ENCODE data around the gene ADCY4.
A peak's percentile ranks its signal among the peaks of the same experiment; 100 is the strongest.

The ADCY4 gene

DNA sequence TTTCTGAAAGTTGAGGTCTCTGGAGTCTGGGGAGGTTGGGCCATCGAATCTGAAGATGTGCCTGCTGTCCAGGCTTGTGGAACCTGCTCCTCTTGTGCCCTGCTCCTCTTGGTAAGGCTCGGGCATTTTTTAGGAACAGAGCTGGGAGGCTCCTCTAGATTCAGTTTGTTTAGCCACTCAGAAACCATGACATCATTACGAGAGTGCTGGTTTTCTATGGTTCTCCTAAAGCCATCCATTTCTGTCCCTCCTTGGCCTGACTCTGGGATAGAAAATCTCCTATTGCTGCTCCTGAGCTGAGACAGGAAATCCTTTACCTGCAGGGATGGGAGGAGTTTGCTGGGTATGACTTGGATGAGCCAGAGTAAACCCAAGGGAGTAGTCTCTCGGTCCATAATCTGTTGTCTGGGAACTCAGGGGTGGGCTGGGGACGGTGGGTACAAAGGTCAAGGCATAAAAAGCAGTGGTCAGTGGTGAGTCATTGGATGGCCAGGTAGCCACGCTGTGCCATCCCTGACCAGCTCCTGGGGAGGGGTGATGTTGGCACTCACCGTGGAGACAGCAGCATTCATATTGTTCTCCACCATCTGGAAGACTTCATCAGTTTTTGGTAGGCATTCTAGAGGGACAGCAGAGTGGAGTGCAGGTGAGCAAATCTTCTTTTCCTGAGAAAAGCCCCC, 2.4 kb upstream of the ADCY4 start:
- Histone ChIP-seq H3K27ac (replicated peaks) (no peak overlapping the region), H3K4me3 (replicated peaks; ENCODE audit: insufficient read depth, low read length) (no peak overlapping the region), H3K27me3 (ENCODE audit: insufficient read depth, poor library complexity, severe bottlenecking) (peaks cover 10% of the 10 kb centered on the region)
- TF ChIP-seq SPI1 (IDR thresholded peaks at IDR 0.05; ENCODE audit: borderline replicate concordance, low read depth): no peak
- TF ChIP-seq, protein P1, sequence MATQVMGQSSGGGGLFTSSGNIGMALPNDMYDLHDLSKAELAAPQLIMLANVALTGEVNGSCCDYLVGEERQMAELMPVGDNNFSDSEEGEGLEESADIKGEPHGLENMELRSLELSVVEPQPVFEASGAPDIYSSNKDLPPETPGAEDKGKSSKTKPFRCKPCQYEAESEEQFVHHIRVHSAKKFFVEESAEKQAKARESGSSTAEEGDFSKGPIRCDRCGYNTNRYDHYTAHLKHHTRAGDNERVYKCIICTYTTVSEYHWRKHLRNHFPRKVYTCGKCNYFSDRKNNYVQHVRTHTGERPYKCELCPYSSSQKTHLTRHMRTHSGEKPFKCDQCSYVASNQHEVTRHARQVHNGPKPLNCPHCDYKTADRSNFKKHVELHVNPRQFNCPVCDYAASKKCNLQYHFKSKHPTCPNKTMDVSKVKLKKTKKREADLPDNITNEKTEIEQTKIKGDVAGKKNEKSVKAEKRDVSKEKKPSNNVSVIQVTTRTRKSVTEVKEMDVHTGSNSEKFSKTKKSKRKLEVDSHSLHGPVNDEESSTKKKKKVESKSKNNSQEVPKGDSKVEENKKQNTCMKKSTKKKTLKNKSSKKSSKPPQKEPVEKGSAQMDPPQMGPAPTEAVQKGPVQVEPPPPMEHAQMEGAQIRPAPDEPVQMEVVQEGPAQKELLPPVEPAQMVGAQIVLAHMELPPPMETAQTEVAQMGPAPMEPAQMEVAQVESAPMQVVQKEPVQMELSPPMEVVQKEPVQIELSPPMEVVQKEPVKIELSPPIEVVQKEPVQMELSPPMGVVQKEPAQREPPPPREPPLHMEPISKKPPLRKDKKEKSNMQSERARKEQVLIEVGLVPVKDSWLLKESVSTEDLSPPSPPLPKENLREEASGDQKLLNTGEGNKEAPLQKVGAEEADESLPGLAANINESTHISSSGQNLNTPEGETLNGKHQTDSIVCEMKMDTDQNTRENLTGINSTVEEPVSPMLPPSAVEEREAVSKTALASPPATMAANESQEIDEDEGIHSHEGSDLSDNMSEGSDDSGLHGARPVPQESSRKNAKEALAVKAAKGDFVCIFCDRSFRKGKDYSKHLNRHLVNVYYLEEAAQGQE (IDR thresholded peaks at IDR 0.05; ENCODE audit: insufficient replicate concordance, low read depth): no peak
- TF ChIP-seq, protein P2, sequence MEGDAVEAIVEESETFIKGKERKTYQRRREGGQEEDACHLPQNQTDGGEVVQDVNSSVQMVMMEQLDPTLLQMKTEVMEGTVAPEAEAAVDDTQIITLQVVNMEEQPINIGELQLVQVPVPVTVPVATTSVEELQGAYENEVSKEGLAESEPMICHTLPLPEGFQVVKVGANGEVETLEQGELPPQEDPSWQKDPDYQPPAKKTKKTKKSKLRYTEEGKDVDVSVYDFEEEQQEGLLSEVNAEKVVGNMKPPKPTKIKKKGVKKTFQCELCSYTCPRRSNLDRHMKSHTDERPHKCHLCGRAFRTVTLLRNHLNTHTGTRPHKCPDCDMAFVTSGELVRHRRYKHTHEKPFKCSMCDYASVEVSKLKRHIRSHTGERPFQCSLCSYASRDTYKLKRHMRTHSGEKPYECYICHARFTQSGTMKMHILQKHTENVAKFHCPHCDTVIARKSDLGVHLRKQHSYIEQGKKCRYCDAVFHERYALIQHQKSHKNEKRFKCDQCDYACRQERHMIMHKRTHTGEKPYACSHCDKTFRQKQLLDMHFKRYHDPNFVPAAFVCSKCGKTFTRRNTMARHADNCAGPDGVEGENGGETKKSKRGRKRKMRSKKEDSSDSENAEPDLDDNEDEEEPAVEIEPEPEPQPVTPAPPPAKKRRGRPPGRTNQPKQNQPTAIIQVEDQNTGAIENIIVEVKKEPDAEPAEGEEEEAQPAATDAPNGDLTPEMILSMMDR (IDR thresholded peaks at IDR 0.05; ENCODE audit: insufficient read depth, low read length): no peak
- TF ChIP-seq POLR2AphosphoS5 (IDR thresholded peaks at IDR 0.05; ENCODE audit: low read depth): no peak
- no peak for TF ChIP-seq GABPA (IDR thresholded peaks at IDR 0.05; ENCODE audit: low read depth)
- DNase-seq (ENCODE audit: low read depth in 1 of 2, low spot score in 1 of 2): no peak

DNA sequence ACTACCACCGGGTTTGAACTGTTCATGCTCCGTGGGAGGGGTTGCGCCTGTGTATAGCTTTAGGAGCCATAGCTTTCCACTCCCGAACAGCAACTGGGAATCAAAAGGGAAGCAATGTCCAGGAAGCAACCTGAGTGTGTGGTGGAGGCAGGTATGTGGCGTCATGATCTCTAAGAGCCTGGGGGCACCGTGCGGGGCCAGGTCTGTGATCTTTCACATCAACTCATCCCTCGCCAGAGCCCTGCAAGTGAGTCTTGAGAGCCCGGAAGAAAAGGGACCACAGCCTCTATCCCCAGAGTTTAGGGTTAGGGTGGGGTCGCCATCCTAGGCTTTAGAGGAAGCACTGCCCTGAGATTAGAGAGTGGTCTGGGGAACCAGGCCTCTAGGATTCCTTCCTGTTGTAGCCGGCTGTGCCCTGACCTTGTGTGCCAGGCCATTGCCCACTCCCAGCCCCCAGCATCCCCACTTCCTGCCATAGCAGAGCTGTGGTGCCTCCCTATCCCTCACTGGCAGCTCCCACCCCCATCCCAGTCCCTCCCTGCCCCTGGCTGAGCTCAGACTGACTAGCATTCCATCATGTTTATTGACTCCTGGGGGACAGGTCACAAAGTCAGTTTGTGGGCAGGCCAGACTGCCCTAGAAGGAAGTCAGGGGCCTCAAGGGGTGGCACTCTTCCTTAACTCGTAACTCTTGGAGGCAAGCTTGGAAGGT, 745 bp upstream of the ADCY4 start:
- no peak for TF ChIP-seq POLR2AphosphoS5 (IDR thresholded peaks at IDR 0.05; ENCODE audit: low read depth)
- TF ChIP-seq, protein P2 (IDR thresholded peaks at IDR 0.05; ENCODE audit: insufficient read depth, low read length): no peak
- TF ChIP-seq, protein P1 (IDR thresholded peaks at IDR 0.05; ENCODE audit: insufficient replicate concordance, low read depth): no peak
- no peak; the same call in 1 of the 2 replicates for TF ChIP-seq SPI1 (IDR thresholded peaks at IDR 0.05; ENCODE audit: borderline replicate concordance, low read depth)
- no peak for TF ChIP-seq GABPA (IDR thresholded peaks at IDR 0.05; ENCODE audit: low read depth)
- Histone ChIP-seq H3K27me3 (ENCODE audit: insufficient read depth, poor library complexity, severe bottlenecking) (peaks cover 10% of the 10 kb centered on the region), H3K27ac (replicated peaks) (no peak overlapping the region), H3K4me3 (replicated peaks; ENCODE audit: insufficient read depth, low read length) (no peak overlapping the region)
- DNase-seq (ENCODE audit: low read depth in 1 of 2, low spot score in 1 of 2): peak in 1 of 2 experiments; percentile 42

DNA sequence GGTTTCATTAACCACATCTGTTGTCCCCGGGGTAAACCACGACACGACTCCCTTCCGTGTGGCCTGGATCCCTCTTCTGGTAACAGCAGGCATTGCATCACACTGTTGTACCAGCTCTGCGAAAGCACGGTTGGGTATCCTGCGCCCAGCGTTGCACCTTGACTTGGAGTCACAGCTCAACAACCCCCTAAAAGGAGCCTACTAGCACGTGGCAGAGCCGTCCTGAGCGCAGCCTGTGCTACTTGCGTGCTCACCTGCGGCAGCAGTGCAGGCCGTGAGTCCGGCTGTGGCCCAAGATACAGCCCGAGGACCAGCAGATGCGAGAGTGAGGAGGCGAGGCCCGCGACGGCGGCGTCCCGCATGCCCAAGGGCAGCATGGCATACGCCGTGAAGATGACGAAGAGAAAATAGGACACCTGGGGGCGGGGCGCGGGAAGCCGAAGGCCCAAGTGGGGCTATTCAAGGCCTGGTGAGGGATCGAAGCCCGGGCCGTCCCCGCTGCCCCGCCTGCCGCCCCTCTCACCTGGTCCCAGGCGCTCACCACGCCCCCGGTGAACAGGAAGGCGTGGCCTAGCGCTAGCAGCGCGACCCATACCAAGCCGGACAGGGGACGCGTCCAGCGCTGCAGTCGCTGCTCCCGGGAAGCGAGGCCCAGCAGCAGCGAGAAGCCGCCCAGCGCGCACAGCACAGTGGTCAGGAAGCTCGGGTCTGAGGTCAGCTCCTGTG, 2.4 kb downstream of the ADCY4 start:
- peak; percentile 50 for TF ChIP-seq POLR2AphosphoS5 (IDR thresholded peaks at IDR 0.05; ENCODE audit: low read depth)
- TF ChIP-seq, protein P1 (IDR thresholded peaks at IDR 0.05; ENCODE audit: insufficient replicate concordance, low read depth): no peak
- TF ChIP-seq SPI1 (IDR thresholded peaks at IDR 0.05; ENCODE audit: borderline replicate concordance, low read depth): no peak
- TF ChIP-seq, protein P2 (IDR thresholded peaks at IDR 0.05; ENCODE audit: insufficient read depth, low read length): peak; percentile 88
- no peak for TF ChIP-seq GABPA (IDR thresholded peaks at IDR 0.05; ENCODE audit: low read depth)
- no peak overlapping the region for H3K4me3 ChIP-seq (replicated peaks; ENCODE audit: insufficient read depth, low read length)
- peaks cover 10% of the 10 kb centered on the region for H3K27me3 ChIP-seq (ENCODE audit: insufficient read depth, poor library complexity, severe bottlenecking)
- H3K27ac ChIP-seq (replicated peaks): no peak overlapping the region
- peak; percentile 68 to 94 for DNase-seq (ENCODE audit: low read depth in 1 of 2, low spot score in 1 of 2)

Data from HL-60 (cell line).